ENCODE measurements around the gene F10.
"Not testable (repeated sequence)": the region's sequence is repeated elsewhere in the genome, so short reads cannot be mapped to it uniquely, and the experiment has no call there.

Gene F10

DNA sequence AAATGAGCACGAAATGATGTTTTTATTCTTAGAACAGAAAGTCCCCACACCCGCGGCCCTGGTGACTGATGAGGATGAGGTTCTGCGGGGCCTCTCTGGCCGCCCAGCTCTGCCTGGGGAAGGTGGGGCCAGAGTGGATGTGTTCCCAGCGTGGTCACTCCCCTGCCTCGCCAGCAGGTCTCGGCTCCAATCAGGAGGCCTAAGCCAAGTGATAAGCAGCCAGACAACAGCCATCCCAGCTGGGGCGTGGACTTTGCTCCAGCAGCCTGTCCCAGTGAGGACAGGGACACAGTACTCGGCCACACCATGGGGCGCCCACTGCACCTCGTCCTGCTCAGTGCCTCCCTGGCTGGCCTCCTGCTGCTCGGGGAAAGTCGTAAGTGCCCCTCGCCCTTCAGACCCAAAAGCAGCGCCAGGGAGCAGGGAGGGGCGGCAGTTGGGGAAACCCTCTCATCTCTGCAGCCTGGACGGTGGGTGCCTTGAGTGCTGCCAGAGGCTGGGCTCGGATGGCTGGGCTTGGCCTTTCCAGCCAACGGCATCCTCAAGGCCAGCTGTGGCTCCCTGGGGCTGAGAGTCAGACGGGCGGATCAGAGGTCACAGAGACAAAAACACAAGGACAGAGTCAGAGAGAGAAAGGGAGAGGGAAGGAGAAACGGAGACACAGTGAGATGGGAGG lies at the start of gene F10:
TSS of gene F10 (plus strand) at position 250 of the 676 bp plus-strand sequence. CDS start at position 307, 57 bp downstream.
- in situ Hi-C loops (cut with HindIII; ENCODE audit: low pct_ligation_motif_present, low pct_unique_long_range_greater_than_20kb, low sequenced_read_pairs), result no loop called here

DNA sequence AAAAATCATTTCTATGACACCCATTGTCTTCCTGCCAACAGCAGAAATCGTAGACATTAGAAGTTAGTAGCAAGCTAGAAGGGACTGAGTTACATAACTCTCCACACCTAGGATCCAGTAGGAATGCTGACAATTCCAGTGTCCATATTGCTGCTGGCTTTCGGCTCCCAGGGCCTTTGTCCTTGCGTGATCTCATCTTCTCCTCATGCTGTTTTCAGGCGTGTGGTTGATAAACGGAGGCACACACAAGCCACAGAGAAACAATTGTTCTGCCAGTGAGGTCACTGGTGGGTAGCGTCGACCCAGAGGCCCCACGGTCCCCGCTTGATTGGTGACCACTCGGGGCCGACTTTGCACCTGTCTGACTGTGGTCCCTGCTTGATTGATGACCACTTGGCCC lies 48.7 kb upstream of the F10 start:
- in situ Hi-C loops (cut with HindIII; ENCODE audit: low pct_ligation_motif_present, low pct_unique_long_range_greater_than_20kb, low sequenced_read_pairs), result no loop called here
- DNase-seq, result no peak

More for the DNA sequence above, at the start of gene F10:
- DNase-seq, result no peak

DNA sequence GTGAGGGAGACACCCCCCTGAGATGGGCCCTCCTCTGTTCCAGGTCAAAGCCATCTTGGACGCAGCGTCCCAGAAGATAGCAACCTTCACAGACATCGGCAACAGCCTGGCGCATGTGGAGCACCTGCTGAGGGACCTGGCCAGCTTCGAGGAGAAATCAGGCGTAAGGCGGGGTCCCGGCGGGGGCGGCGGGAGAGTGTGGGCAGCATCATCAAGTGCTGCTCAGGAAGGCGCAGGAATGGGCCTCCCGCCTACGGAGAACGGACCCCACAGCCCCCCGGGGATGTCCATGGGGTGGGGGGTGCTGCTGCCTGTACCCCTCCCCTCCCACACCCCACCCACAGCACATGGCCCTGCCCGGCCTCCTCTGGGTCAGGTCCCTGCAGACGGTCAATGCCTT lies 48.2 kb upstream of the F10 start:
- in situ Hi-C loops (cut with HindIII; ENCODE audit: low pct_ligation_motif_present, low pct_unique_long_range_greater_than_20kb, low sequenced_read_pairs), result no loop called here

DNA sequence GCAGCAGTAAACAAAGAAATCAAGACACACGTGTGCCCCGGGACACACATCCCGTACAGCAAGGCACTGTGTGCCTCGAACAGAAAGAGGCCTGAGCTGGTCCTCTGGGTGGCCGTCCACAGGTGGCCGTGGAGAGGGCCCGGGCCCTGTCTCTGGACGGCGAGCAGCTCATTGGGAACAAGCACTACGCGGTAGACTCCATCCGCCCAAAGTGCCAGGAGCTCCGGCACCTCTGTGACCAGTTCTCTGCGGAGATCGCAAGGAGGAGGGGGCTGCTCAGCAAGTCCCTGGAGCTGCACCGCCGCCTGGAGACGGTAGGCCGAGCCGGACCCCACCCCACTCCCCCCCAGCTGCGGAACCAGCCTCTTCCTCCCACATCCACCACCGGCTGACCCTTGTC lies 47.7 kb upstream of the F10 start:
- in situ Hi-C loops (cut with HindIII; ENCODE audit: low pct_ligation_motif_present, low pct_unique_long_range_greater_than_20kb, low sequenced_read_pairs), result no loop called here
- DNase-seq, result no peak

More for the DNA sequence above, 48.2 kb upstream of the F10 start:
- DNase-seq, result no peak

DNA sequence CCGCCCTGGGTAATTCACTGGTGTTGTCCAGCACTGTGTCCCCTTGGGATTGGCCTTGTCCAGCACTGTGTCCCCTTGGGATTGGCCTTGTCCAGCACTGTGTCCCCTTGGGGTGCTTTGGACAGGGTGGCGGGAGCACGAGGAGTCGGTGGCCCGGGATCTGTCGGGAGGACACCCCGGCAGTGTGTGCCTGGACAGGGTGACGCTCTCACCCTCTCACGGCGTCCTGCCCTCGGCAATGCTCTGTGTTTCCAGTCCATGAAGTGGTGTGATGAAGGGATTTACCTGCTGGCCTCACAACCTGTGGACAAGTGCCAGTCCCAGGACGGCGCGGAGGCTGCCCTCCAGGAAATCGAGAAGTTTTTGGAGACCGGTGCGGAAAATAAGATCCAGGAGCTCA lies 46.9 kb upstream of the F10 start:
- DNase-seq, result no peak
- in situ Hi-C loops (cut with HindIII; ENCODE audit: low pct_ligation_motif_present, low pct_unique_long_range_greater_than_20kb, low sequenced_read_pairs), result no loop called here

DNA sequence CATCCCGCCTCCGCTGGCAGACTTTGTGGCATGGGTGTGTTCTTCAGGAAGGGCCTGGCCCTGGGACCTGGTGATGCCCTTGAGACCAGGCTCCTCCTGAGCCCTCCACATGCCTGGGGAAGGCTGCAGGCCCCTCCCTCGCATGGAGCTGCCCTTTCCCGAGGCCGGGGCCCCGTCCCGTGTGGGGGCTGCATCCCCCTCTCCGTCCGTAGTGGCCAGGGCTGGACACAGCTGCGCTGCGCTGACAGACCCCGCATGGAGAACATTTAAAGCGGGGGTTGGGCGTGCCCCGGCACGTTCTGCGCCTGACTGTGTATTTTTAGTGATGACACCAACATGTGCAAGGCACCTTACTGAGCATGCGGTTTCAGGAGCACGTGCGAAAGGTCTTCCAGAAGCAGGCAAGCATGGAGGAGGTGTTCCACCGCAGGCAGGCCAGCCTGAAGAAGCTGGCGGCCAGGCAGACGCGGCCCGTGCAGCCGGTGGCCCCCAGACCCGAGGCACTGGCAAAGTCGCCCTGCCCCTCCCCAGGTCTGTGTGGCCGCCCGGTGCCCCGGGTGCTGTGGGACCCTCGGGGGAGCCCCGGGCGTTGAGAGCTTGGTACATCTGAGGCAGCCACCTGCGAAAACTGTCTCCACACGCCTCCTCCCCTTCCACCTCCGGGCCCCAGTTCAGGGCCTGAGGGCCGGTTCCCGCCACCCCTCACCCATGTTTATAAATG lies 45.8 kb upstream of the F10 start:
- in situ Hi-C loops (cut with HindIII; ENCODE audit: low pct_ligation_motif_present, low pct_unique_long_range_greater_than_20kb, low sequenced_read_pairs), result no loop called here
- DNase-seq, result no peak

DNA sequence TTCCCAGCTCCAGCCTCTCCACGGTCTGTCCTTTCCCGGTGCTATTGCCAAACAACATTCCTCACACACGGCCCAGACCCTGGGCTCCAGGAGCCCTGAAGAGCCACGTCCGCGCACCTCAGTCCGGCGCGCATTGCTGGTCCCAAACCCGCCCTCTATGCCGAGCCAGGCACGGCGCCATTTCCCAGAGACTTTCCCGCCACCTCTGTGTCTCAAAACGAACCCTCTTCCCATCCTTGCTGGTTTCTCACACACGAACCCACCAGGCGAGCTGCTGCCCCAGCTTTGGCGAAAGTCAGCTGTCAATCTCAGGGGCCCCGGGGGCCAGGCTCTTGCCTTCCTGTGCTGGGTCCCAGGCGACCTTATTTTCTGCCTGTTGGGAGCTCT lies 45.0 kb upstream of the F10 start:
- in situ Hi-C loops (cut with HindIII; ENCODE audit: low pct_ligation_motif_present, low pct_unique_long_range_greater_than_20kb, low sequenced_read_pairs), result no loop called here
- no peak for DNase-seq

DNA sequence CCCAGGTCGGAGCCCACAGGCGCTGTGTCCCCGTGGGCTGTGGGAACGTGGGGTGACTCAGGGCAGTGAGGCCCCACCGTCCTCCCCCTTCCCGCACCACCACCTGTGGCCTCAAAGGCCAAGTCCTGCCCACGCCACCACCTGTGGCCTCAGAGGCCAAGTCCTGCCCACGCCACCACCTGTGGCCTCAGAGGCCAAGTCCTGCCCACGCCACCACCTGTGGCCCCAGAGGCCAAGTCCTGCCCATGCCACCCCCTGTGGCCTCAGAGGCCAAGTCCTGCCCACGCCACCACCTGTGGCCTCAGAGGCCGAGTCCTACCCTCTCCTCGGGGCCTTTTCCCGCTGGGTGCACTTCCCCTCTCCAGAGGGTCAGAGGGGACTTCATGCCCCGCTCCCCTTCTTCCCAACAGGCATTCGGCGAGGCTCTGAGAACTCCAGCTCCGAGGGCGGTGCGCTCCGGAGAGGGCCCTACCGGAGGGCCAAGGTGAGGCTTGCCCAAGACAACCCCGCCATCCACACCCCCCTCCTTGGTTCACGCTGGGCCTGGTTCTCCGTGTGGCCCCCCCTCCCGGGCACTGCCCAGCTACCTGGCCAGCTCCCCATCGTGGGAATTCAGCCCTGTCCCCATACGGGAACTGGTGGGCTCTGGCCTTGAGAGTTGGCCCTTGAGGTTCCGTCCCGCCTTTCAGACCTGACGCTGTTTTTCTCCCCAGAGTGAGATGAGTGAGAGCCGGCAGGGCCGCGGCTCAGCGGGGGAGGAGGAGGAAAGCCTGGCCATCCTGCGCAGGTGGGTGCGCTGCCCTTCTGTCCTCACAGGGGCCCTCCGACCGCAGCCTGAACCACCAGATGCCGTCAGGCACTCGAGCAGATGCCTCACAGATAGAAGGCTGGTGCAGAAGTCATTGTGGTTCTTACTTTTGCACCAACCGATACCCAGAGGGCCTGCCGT lies 44.4 kb upstream of the F10 start:
- in situ Hi-C loops (cut with HindIII; ENCODE audit: low pct_ligation_motif_present, low pct_unique_long_range_greater_than_20kb, low sequenced_read_pairs), result no loop called here
- DNase-seq, result no peak

DNA sequence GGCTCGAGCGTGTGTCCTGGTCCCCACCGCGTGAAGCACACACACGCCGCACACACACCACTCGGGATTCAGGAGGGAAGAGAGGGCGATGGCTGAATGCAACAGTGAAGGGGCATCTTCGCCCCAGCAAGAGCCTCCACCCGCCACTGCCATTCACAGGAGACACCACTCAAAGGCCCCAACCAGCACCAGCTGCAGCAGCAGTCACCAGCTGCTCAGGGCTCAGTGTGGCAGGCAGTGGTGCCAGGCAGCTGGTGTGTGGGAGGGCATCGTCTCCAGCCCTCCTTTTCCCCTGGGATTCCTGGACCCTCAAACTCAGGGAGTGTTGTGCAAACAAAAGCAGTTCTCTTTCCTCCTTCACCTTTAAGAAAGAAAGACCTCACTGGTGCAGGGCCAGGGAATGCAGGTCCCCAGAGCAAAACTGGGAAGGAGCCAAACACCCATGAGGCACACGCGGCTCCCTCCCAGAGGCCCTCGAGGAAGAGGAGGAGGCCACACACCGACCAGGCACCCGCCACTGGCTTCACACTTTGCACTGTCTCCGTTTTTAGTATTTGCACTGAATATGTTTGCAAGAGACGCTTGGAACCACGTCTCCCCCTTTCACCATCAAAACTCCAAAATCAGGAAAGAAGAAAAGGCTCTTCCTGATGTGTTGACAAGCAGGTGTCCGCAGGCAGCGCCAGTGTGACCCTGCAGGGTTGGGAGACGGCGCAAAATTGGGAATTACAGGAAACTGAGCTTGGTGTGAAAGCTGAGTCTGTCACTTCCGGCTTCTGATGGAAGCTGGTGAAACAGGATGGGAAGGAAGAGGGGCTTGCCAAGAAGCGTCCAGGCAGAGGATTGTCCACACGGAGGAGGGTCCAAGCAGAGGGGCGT lies 43.5 kb upstream of the F10 start:
- in situ Hi-C loops (cut with HindIII; ENCODE audit: low pct_ligation_motif_present, low pct_unique_long_range_greater_than_20kb, low sequenced_read_pairs), result no loop called here
- no peak for DNase-seq

DNA sequence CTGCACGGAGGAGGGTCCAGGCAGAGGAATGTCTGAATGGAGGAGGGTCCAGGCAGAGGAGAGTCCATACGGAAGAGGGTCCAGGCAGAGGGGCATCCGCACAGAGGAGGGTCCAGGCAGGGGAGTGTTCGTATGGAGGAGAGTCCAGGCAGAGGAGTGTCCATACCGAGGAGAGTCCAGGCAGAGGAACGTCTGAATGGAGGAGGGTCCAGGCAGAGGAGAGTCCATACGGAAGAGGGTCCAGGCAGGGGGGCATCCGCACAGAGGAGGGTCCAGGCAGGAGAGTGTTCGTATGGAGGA lies 42.9 kb upstream of the F10 start:
- DNase-seq; in situ Hi-C loops (cut with HindIII; ENCODE audit: low pct_ligation_motif_present, low pct_unique_long_range_greater_than_20kb, low sequenced_read_pairs): not testable (repeated sequence)

DNA sequence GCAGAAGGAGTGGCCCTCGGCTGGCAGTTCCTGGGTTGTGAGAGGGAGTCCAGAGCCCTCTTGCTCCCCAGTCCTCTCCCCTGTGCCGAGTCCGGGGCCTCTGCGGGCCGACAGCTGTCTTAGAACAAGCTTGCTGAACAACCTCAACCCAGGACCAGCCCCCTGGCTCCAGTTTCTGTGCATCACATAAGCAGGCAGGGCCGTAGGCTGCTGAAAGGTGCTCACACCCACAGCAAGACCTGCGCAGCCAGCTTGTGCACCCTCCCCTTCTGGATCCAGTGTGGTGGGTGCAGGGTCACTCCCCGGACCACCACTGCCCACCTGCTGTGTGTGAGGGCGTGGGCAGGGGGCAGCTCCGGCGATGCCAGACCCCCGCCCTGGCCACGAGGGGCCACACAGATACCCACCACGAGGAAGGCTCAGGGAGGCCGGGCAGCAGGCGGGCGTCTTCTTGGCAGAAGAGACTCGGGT lies 42.2 kb upstream of the F10 start:
- in situ Hi-C loops (cut with HindIII; ENCODE audit: low pct_ligation_motif_present, low pct_unique_long_range_greater_than_20kb, low sequenced_read_pairs), result no loop called here
- DNase-seq, result no peak

DNA sequence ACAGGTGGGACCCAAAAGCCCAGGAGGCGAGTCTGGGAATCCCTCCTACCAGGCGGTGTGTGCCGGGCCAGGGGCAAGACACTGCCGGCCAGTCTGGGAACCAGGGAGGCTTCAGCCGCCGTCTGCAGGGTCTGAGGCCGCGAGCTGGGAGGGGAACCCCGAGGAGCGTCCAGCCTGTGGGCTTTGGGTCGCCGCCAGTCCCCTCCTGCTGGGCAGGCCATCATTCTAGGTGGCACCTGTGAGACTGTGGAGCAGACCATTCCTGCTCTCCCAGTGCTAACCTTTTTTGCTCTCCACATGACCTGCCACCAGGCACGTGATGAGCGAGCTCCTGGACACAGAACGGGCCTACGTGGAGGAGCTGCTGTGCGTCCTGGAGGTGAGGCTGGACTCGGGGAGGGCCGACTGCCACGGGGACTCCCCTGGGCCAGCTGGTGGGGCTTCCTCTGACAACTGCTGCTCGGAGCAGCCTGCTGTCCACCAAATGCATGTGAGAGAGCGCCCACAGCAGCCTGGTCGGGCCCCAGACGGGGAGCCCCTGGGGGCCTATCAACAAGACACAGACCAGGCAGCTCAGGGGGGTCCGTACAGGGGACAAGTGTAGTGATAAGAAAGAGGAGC lies 41.6 kb upstream of the F10 start:
- DNase-seq, result no peak
- in situ Hi-C loops (cut with HindIII; ENCODE audit: low pct_ligation_motif_present, low pct_unique_long_range_greater_than_20kb, low sequenced_read_pairs), result no loop called here

DNA sequence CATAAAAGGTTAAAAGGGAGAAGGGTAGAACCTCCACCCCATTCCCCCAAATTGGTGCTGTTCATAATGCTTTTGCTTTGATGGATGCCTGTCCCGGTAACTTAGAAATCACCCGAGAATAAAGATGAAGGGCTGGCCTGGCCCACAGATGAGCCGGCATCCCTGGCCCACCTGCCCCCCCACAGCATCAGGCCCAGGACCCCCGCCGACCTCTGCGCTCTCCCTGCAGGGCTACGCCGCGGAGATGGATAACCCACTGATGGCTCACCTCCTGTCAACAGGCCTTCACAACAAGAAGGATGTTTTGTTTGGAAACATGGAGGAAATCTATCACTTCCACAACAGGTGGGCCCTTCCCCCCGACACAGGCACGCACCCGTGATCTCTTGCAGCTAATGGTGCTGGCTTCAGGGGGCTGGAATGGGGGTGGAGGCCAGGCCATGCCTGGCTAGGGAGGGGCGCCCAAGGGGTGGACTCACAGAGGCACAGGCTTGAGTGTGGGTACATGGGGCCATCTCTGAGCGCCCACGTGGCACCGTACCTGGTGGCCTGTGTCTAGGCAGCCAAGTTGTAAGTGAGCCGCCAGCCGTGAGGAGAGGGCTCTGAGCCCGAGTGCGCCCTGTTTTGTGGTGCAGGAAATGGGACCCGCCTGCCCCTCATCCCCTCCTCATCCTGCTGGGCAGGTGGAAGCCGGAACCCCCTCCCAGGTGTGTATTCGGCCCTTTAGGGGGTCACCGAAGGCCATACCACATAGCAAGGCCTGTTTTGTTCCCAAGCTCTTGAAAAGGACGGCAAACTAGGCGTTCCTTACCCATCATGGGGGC lies 40.2 kb upstream of the F10 start:
- DNase-seq, result no peak
- in situ Hi-C loops (cut with HindIII; ENCODE audit: low pct_ligation_motif_present, low pct_unique_long_range_greater_than_20kb, low sequenced_read_pairs), result no loop called here

DNA sequence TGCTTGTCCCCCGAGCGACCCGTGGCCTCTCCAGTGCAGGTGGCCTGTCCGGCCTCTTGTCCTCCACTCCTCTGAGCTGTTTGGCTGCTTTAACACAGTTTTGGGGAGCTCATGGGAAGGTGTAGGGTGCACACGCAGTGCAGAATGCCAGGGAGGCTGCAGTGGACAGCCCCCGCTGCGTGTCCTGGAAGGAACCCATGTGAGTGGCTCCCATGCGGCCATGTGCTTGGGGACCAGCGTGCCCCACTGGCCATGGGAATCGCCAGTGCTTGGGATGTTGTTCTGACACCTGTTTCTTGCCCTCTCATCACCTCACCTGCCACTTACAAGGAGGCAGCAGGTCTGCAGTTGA lies 39.6 kb upstream of the F10 start:
- no peak for DNase-seq
- in situ Hi-C loops (cut with HindIII; ENCODE audit: low pct_ligation_motif_present, low pct_unique_long_range_greater_than_20kb, low sequenced_read_pairs), result no loop called here

DNA sequence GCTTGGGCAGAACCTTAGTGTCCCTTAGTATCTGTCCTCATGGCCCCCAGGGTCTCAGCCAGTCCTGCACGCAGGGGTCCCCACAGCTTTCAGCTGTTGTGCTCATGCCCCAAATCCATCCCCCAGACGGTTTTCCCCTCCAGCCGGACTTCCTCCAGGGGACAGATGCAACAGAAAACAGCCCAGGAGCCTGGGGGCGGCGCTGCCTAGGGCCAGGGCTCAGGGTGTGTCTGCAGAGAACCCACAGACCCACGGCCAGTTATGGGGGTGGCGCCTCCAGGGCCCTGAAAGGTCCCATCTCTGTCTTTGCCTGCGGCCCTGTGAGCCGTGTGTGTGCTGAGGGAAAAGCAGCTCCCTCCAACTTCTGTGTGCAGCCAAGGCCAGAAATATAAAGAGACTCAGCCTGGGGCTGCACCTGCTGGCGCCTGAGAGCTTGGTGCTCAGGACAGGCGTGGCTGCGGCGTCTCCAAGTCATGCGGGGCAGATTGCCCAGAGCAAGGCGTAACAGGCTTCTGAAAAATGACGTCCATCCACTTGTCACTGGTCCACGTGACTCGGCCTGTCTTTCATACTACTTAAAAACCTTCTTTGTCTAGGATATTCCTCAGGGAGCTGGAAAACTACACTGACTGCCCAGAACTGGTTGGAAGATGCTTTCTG lies 39.1 kb upstream of the F10 start:
- no peak for DNase-seq
- in situ Hi-C loops (cut with HindIII; ENCODE audit: low pct_ligation_motif_present, low pct_unique_long_range_greater_than_20kb, low sequenced_read_pairs), result no loop called here

DNA sequence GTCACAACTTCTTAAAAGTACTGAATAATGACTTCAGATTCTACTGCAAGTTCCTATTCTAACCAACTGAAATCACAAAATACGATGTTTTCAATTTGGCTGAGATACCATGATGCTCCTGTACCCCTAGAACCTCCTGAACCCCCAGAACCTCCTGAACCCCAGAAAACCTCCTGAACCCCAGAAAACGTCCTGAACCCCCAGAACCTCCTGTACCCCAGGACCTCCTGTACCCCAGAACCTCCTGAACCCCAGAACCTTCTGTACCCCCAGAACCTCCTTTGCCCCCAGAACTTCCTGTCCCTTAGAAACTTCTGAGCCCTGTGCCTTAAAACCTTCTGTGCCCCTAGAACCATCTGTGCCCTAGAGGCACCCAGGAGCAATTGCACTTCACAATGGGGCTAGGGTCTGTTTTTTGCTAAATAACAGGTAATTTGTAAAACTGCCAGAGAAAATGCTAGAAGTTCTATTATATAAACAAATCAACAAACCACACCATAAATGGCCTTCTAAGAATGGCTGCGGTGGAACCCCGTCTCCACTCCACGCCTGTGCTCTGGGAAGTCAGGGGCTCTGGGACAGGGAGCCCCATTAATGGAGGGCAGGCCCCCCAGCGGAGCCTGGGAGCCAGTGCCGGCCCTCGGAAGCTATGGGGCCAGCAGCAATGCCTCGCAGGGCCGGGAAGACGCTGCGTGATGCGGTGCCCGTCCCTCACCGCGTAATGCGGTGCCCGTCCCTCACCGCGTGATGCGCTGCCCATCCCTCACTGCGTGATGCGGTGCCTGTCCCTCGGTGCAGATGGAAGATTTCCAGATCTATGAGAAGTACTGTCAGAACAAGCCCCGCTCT lies 38.3 kb upstream of the F10 start:
- in situ Hi-C loops (cut with HindIII; ENCODE audit: low pct_ligation_motif_present, low pct_unique_long_range_greater_than_20kb, low sequenced_read_pairs), result no loop called here

More for the DNA sequence above, 38.3 kb upstream of the F10 start:
- DNase-seq, result no peak

Data from ACHN (cell line).